Esophagus muscularis mucosa (tissue), 4 donors: ENCODE measurements around the gene XYLT2.

ENCODE experiments used
- EP300 ChIP-seq: sonication (generic); formaldehyde crosslinking; IDR thresholded peaks from one replicate; pipeline ENCODE4 v1.6.1; 2017; ENCODE audit warnings: antibody characterized with exemption
- POLR2A ChIP-seq: fragments of 450-650 bp; IDR thresholded peaks from one replicate; pipeline ENCODE4 v1.6.1; 2017; ENCODE audit warnings: antibody characterized with exemption, moderate library complexity, mild to moderate bottlenecking, low read depth
- TF ChIP-seq, protein P1 (sequence below), 3 experiments: fragments of 200-600 bp in 2 of 3; fragments of 450-650 bp in 1 of 3; sonication (generic) in 2 of 3; IDR thresholded peaks; one replicate each; pipeline ENCODE4 v1.5.1; 2017 to 2019; ENCODE audit warnings: antibody characterized with exemption in 3 of 3, mild to moderate bottlenecking in 2 of 3, moderate library complexity in 1 of 3

DNA sequence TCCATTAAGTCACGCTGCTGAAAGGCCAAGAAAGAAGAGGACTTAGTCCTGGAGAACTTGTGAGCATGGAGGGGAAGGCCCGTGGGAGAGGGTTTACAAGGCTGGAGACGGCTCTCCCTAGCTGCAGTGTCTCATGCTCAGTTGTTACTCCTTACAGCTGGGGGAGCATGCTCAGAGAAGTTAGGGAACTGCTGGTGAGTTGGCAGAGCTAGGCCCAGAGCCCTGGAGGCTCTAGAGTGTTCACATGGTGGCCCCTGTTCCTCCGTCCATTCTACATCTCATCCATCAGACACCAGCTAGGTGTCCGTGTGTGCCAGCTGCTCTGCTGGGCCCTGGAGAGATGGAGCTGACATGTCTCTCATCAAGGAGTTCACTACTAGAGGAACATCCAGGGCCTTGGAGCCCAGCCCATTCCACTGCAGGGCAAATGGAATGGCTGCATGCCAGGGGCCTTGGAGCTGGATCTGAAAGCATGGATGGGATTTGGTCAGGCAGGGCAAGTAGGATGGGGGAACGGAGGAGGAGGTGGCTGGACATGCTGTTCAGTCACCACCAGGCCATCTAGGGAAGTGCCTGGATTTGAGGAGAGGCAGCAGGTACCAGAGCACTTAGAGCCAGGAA, 6.3 kb downstream of the XYLT2 start:
- TF ChIP-seq EP300 (no peak), POLR2A (no peak)
- TF ChIP-seq, protein P1, sequence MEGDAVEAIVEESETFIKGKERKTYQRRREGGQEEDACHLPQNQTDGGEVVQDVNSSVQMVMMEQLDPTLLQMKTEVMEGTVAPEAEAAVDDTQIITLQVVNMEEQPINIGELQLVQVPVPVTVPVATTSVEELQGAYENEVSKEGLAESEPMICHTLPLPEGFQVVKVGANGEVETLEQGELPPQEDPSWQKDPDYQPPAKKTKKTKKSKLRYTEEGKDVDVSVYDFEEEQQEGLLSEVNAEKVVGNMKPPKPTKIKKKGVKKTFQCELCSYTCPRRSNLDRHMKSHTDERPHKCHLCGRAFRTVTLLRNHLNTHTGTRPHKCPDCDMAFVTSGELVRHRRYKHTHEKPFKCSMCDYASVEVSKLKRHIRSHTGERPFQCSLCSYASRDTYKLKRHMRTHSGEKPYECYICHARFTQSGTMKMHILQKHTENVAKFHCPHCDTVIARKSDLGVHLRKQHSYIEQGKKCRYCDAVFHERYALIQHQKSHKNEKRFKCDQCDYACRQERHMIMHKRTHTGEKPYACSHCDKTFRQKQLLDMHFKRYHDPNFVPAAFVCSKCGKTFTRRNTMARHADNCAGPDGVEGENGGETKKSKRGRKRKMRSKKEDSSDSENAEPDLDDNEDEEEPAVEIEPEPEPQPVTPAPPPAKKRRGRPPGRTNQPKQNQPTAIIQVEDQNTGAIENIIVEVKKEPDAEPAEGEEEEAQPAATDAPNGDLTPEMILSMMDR (IDR thresholded peaks at IDR 0.05): no peak
